HepG2 (cell line): Measurements from ENCODE around the gene PDHX. TPM values are rescaled to one million over a fixed set of nuclear protein-coding genes. Genes with fewer than 3 reads are reported as not detected.

Source experiments
- ATAC-seq: fragments of 200-7000 bp; cut with Tn5 transposase; 3 replicates; pipeline ENCODE4 v1.9.1; 2020; ENCODE audit warnings: mild to moderate bottlenecking, moderate library complexity
- BruUV-seq: library from RNA; stranded (reverse); fragments of 400-500 nt; replicated peaks from 2 replicates; lab custom pipeline; 2021; lab: Mats Ljungman, UMichigan
- CTCF ChIA-PET: fragments of 300-600 bp; formaldehyde crosslinking; extraction: SDS; loops from one replicate; lab custom pipeline; 2021; ENCODE audit warnings: low total read pairs, inconsistent platforms, low intra/inter-chr PET ratio; lab: Yijun Ruan, JAX
- POLR2A ChIA-PET: fragments of 350-600 bp; sonication (Branson Sonifier 250); formaldehyde crosslinking; loops from one replicate; lab custom pipeline; 2020; ENCODE audit warnings: antibody characterized with exemption, inconsistent platforms; lab: Yijun Ruan, JAX
- DNase-seq: peaks from one replicate; pipeline ENCODE4 v3.0.0-alpha.2; 2015; ENCODE audit warnings: low spot score
- FAIRE-seq: peaks from 3 replicates; lab custom pipeline; 2011; peaks lifted over from hg19 to GRCh38; lab: Jason Lieb, UNC
- H2AFZ ChIP-seq: one replicate; pipeline ENCODE4 v1.6.1; 2011; ENCODE audit warnings: low read length, inconsistent platforms
- H3K27ac ChIP-seq: fragments of 300-600 bp; 3 replicates; pipeline ENCODE4 v1.8.0; 2011; ENCODE audit warnings: mixed run types, mild to moderate bottlenecking, mixed read lengths, low read length, inconsistent platforms; ENCODE audit not compliant: insufficient read depth; ENCODE audit errors: extremely low read length
- H3K27me3 ChIP-seq, 2 experiments: fragments of 200-600 bp in 1 of 2; 2 replicates in 1 of 2; 3 replicates in 1 of 2; pipeline versions ENCODE4 v1.6.0 to v1.8.0; 2011; ENCODE audit warnings: low read length in 2 of 2, mild to moderate bottlenecking in 2 of 2, moderate library complexity in 2 of 2, inconsistent platforms in 1 of 2; ENCODE audit not compliant: insufficient read depth in 2 of 2, control insufficient read depth in 1 of 2
- H3K36me3 ChIP-seq, 2 experiments: fragments of 200-600 bp in 1 of 2; replicated peaks in 1 of 2; 2 replicates in 1 of 2; 3 replicates in 1 of 2; pipeline versions ENCODE4 v1.5.1 to v1.8.0; 2011; ENCODE audit warnings: low read length in 2 of 2, inconsistent platforms in 1 of 2; ENCODE audit not compliant: insufficient read depth in 2 of 2, control insufficient read depth in 1 of 2
- H3K4me1 ChIP-seq: 2 replicates; pipeline ENCODE4 v1.5.1; 2012; ENCODE audit warnings: low read length, inconsistent platforms; ENCODE audit not compliant: insufficient read depth
- H3K4me2 ChIP-seq: 2 replicates; pipeline ENCODE4 v1.6.0; 2011; ENCODE audit warnings: low read depth, low read length, inconsistent platforms
- H3K4me3 ChIP-seq, 3 experiments: fragments of 200-600 bp in 1 of 3; sonication (generic), shearing (Covaris generic) in 1 of 3; replicated peaks in 1 of 3; 2 replicates each; pipeline ENCODE4 v1.5.1; 2011 to 2016; ENCODE audit warnings: low read length in 3 of 3, inconsistent platforms in 2 of 3, low read depth in 2 of 3, mild to moderate bottlenecking in 2 of 3, control low read depth in 1 of 3, mixed read lengths in 1 of 3; ENCODE audit not compliant: insufficient read depth in 1 of 3
- H3K79me2 ChIP-seq: one replicate; pipeline ENCODE4 v1.6.1; 2011; ENCODE audit warnings: low read length, inconsistent platforms; ENCODE audit not compliant: insufficient read depth
- H3K9ac ChIP-seq: 2 replicates; pipeline ENCODE4 v1.6.0; 2011; ENCODE audit warnings: mild to moderate bottlenecking, low read depth, low read length, inconsistent platforms; ENCODE audit not compliant: insufficient read depth
- H3K9me3 ChIP-seq: 2 replicates; pipeline ENCODE4 v1.5.1; 2012; ENCODE audit warnings: mild to moderate bottlenecking, low read length
- H4K20me1 ChIP-seq: 2 replicates; pipeline ENCODE4 v1.6.0; 2011; ENCODE audit warnings: inconsistent platforms, mild to moderate bottlenecking, low read length, moderate library complexity; ENCODE audit not compliant: insufficient read depth
- CENPBD1 ChIP-seq: sonication (generic); formaldehyde crosslinking; IDR thresholded peaks from 2 replicates; pipeline ENCODE4 v1.8.0; 2022; ENCODE audit warnings: missing genetic modification reagents, low read depth, mild to moderate bottlenecking, borderline replicate concordance
- CENPX ChIP-seq: sonication (generic); formaldehyde crosslinking; IDR thresholded peaks from 2 replicates; pipeline ENCODE4 v1.9.0; 2021; ENCODE audit warnings: mild to moderate bottlenecking, missing genetic modification reagents, moderate library complexity
- HNRNPK ChIP-seq: fragments of 200-400 bp; formaldehyde crosslinking; IDR thresholded peaks from 2 replicates; pipeline ENCODE4 v1.6.1; 2018; ENCODE audit warnings: low read length, low read depth, moderate library complexity, mild to moderate bottlenecking; ENCODE audit not compliant: poor library complexity, severe bottlenecking
- MTF2 ChIP-seq: sonication (generic); formaldehyde crosslinking; IDR thresholded peaks from 2 replicates; pipeline ENCODE4 v1.5.0; 2020; ENCODE audit warnings: missing genetic modification reagents, borderline replicate concordance
- NR2F2 ChIP-seq: IDR thresholded peaks from 2 replicates; pipeline ENCODE4 v1.6.1; 2012; ENCODE audit warnings: low read depth, inconsistent platforms, borderline replicate concordance
- SMARCC2 ChIP-seq: fragments of 450-650 bp; IDR thresholded peaks from 2 replicates; pipeline ENCODE4 v1.6.1; 2017; ENCODE audit warnings: antibody characterized with exemption, mild to moderate bottlenecking
- THAP7 ChIP-seq: sonication (generic); formaldehyde crosslinking; IDR thresholded peaks from 2 replicates; pipeline ENCODE4 v1.8.1; 2023; ENCODE audit warnings: mild to moderate bottlenecking, missing genetic modification reagents
- ZNF432 ChIP-seq: sonication (generic); formaldehyde crosslinking; IDR thresholded peaks from 2 replicates; pipeline ENCODE4 v1.5.0; 2020; ENCODE audit warnings: missing genetic modification reagents, mild to moderate bottlenecking, borderline replicate concordance
- ZNF558 ChIP-seq: sonication (generic); formaldehyde crosslinking; IDR thresholded peaks from 2 replicates; pipeline ENCODE4 v1.9.0; 2022; ENCODE audit warnings: mild to moderate bottlenecking, missing genetic modification reagents, borderline replicate concordance
- ZNF646 ChIP-seq: sonication (generic); formaldehyde crosslinking; IDR thresholded peaks from 2 replicates; pipeline ENCODE4 v1.9.0; 2021; ENCODE audit warnings: mild to moderate bottlenecking, missing genetic modification reagents
- ZNF75D ChIP-seq: sonication (generic); formaldehyde crosslinking; IDR thresholded peaks from 2 replicates; pipeline ENCODE4 v1.8.1; 2023; ENCODE audit warnings: missing genetic modification reagents, mild to moderate bottlenecking, borderline replicate concordance
- ZNF816 ChIP-seq: sonication (generic); formaldehyde crosslinking; IDR thresholded peaks from 2 replicates; pipeline ENCODE4 v1.8.0; 2022; ENCODE audit warnings: missing genetic modification reagents, mild to moderate bottlenecking, borderline replicate concordance
- WGBS: methylation state at CpG from one replicate; pipeline ENCODE4 v1.1.6; 2017; ENCODE audit warnings: low lambda C conversion rate; 5-methylcytosine and 5-hydroxymethylcytosine counted together
- in situ Hi-C: cut with HindIII; loops from 2 replicates; pipeline ENCODE4 v1.10.0; 2017; ENCODE audit warnings: low pct_unique_long_range_greater_than_20kb; ENCODE audit not compliant: extremely low pct_ligation_motif_present
- intact Hi-C: fragments of 100-400 bp; cut with micrococcal nuclease; formaldehyde crosslinking; loops from one replicate; pipeline ENCODE4 v1.10.0; 2022; ENCODE audit not compliant: unreplicated experiment
- polyA plus RNA-seq, 8 experiments: library from polyadenylated mRNA; depleted of rRNA in 3 of 8; stranded (reverse) in 7 of 8; unstranded in 1 of 8; fragments of >200 nt; fragmentation: Illumina TruSeq in 4 of 8; extraction: Trizol in 4 of 8; gene quantifications; 2 replicates each; pipeline versions ENCODE4 v1.2.1 to v1.2.3, GENCODE V29; 2011 to 2016; ENCODE audit warnings: low read depth in 4 of 8, missing spikeins in 1 of 8, mixed read lengths in 1 of 8; ENCODE audit not compliant: insufficient read depth in 1 of 8
- total RNA-seq, 5 experiments: library from RNA; depleted of rRNA; stranded (reverse); fragments of >200 nt; fragmentation: Illumina TruSeq; extraction: Trizol; gene quantifications; 2 replicates each; pipeline ENCODE4 v1.2.3, GENCODE V29; 2016; ENCODE audit warnings: low read depth in 1 of 5
- TF ChIP-seq, protein P1 (sequence below): sonication (generic); formaldehyde crosslinking; IDR thresholded peaks from 2 replicates; pipeline ENCODE4 v1.4.0; 2020; ENCODE audit warnings: missing genetic modification reagents

PDHX gene
- total and polyA plus RNA-seq, 2 of the 13 experiments (the other 11 are each of a cell fraction or from before 2014, with no cell fraction given): 41.0 to 73.8 TPM

DNA sequence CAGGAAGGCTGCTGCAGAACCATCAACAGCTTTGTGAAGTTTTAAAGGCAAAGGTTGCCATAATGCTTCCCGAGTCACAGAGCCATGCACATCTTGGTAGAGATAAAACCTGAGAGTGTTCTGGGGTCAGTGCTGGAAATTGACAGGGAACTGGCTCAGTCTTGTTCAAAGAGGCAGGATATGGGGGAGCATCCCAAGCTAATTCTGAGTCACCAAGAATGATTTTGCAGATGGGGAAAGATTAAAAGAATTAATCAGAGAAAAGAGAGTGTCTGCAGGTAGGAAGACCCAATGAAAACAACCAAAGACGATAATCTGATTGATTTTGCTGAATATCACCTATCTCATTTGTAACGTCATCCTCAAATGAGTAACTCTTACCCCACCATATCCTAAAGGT lies 122.7 kb downstream of the PDHX start (continued):
- no peak for TF ChIP-seq ZNF646
- TF ChIP-seq SMARCC2: no peak
- TF ChIP-seq, protein P1, sequence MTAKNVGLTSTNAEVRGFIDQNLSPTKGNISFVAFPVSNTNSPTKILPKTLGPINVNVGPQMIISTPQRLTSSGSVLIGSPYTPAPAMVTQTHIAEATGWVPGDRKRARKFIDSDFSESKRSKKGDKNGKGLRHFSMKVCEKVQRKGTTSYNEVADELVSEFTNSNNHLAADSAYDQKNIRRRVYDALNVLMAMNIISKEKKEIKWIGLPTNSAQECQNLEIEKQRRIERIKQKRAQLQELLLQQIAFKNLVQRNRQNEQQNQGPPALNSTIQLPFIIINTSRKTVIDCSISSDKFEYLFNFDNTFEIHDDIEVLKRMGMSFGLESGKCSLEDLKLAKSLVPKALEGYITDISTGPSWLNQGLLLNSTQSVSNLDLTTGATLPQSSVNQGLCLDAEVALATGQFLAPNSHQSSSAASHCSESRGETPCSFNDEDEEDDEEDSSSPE (CRISPR knock-in tag): no peak

- Histone ChIP-seq H3K27ac (no peak overlapping the region), H2AFZ (no peak overlapping the region), H3K9me3 (no peaks in the 10 kb centered on the region), H3K27me3 (peaks cover 0 to 3% of the 10 kb centered on the region in 2 experiments; a peak in 2 of 5 replicates), H3K4me2 (no peak overlapping the region), H3K79me2 (no peaks in the 10 kb centered on the region), H3K4me3 (no peak overlapping the region), H4K20me1 (no peaks in the 10 kb centered on the region), H3K4me1 (peaks cover 10% of the 10 kb centered on the region), H3K9ac (no peak overlapping the region), H3K36me3 (no peaks in the 10 kb centered on the region)
- ChIA-PET POLR2A (no interaction called here), CTCF (no interaction called here)
- 59% methylated on average over 12 of the region's 12 CpGs for WGBS
- in situ Hi-C loops (no loop called here), intact Hi-C loops (no loop called here)
- FAIRE-seq: no peak
- no TSS peak for BruUV-seq
- DNase-seq: no peak
- ATAC-seq: no peak
- TF ChIP-seq MTF2 (CRISPR knock-in tag) (no peak), CENPX (CRISPR knock-in tag) (no peak), ZNF432 (CRISPR knock-in tag) (no peak), ZNF558 (CRISPR knock-in tag) (no peak), HNRNPK (no peak), ZNF75D (CRISPR knock-in tag) (no peak), ZNF816 (CRISPR knock-in tag) (no peak), NR2F2 (no peak), THAP7 (CRISPR knock-in tag) (no peak), CENPBD1 (CRISPR knock-in tag) (no peak)
Observed at GRCh38 chr11:35040221-35040942, 124.0 kb downstream of the PDHX start.
